ENCODE results near the gene ATG16L2.

ATG16L2 gene

DNA sequence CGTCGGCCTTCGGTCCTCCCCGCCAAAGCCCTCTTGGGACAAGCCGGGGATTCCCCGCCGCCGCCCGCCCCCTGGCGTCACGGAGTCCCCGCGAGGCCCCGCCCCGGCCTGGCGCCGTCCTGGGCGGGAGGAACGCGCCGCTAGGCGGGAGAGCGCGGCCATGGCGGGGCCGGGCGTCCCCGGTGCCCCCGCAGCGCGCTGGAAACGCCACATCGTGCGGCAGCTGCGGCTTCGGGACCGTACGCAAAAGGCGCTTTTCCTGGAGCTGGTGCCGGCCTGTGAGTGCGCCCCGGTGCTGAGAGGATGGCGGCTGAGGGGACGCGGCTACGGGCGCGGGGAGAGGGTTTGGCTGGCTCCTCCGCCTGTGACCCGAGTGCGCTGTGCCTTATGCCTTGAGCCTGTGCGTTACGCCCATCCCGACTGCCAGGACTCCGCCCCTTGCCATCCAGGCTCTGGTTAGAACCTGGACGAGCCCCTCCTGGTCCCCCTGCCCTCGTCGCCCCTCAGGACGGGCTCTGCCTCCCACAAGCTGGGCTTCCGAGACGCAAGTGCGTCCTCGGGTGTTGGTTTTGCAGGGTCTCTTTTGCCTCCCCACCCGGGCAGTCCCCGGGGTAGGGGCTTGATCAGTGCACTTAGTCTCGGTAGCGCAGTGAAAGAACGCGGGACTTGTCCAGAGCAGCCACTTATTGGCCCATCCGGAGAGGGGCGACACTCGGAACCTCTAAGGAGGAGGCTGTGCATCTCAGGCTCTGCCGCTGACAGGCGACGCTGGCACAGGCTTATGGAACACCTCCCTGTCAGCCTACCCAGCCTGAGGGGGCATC lies at the start of gene ATG16L2:
TSS of gene ATG16L2 (plus strand) at position 126 of the 824 bp plus-strand sequence. CDS start at position 161, 35 bp downstream.
- peak in 46 of 56 donors; percentile 64 to 97 (median 89) for DNase-seq

GRCh38 chr11:72764503-72764902 lies 49.7 kb upstream of the ATG16L2 start:
- DNase-seq = no peak

GRCh38 chr11:72766152-72766902 lies 47.9 kb upstream of the ATG16L2 start:
- DNase-seq = no peak

GRCh38 chr11:72767203-72768062 lies 46.8 kb upstream of the ATG16L2 start:
- no peak for DNase-seq

GRCh38 chr11:72768581-72768980 lies 45.6 kb upstream of the ATG16L2 start:
- no peak for DNase-seq

DNA sequence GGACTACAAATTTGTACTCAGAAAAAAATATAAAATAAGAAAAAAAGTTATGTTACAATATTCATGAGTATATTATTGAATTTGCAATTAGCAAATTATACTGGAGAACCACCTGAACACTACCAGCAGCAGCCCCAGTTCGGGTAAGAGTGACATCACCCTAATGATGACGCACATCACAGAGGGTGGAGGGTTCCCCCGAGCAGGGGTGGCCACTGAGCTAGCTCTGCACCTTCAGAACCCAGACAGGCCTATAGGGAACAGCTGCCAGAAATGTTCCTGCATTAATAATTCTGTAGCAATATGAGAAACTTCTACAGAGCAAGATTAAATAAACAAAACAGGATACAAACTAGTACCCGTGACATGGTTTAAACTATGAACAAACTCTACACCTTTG lies 44.5 kb upstream of the ATG16L2 start:
- no peak for DNase-seq

- no peak for DNase-seq
Measured at GRCh38 chr11:72770799-72771198, 43.4 kb upstream of the ATG16L2 start.

GRCh38 chr11:72771507-72771906 lies 42.7 kb upstream of the ATG16L2 start:
- DNase-seq = peak in 1 of 56 donors; percentile 26

- no peak for DNase-seq
Measured at GRCh38 chr11:72772059-72772458, 42.2 kb upstream of the ATG16L2 start.

DNA sequence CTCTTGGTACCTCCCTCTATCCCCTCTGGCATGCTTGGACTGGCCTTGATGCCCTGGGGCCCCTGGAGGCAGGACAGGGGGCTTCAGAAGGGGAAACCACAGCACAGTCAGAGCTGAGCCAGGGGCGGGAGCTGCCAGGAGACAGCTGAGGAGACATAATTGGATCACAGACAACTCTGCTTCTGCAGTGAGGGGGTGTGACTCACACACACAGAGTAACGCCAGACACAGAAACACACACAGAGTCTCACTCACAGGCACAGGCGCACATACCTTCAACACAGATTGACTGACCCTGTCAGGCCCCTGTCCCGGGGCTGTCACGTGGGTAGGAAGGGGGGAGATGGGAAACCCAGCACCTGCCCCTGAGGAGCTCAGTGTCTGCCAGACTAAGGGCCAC lies 40.9 kb upstream of the ATG16L2 start:
- peak in 35 of 56 donors; percentile 17 to 77 (median 51) for DNase-seq

DNA sequence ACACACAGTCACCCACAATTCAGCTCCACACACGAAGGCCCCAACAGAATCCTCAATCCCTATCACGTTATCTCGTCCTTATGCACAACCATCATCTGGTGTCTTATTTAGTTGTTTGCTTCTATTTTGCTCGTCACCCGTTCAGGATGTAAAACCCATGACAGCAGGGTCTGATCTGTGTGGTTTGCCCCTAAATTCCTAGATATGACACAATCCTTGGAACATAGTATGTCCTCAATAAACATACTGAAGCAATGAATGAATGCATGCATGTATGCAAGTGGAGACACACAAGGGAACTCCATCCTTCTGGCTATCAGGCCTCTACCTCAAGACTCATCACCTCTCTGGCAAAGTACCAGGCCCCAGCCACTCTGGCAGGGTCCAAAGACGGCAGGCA lies 40.5 kb upstream of the ATG16L2 start:
- DNase-seq = no peak

DNA sequence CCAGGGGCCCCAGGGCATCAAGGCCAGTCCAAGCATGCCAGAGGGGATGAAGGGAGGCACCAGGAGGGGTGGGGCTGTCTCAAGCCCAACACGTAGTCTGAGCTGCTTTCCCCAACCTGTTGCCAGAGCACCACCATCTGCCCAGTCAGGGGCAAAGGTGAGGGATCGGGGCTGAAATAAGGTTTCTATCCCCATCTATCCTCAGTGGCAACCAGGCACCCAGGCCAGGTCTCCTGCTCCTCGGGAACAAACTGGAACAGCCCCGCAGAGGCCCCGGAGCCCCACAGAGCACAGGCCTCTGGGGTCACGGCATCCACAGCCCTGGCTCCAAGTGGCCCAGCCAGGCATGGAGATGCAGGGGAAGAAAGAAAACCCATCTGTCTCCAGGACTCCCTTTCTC lies 39.7 kb upstream of the ATG16L2 start:
- DNase-seq = no peak

GRCh38 chr11:72775288-72776110 lies 38.7 kb upstream of the ATG16L2 start:
- no peak for DNase-seq

GRCh38 chr11:72776117-72776843 lies 37.9 kb upstream of the ATG16L2 start:
- no peak for DNase-seq

DNA sequence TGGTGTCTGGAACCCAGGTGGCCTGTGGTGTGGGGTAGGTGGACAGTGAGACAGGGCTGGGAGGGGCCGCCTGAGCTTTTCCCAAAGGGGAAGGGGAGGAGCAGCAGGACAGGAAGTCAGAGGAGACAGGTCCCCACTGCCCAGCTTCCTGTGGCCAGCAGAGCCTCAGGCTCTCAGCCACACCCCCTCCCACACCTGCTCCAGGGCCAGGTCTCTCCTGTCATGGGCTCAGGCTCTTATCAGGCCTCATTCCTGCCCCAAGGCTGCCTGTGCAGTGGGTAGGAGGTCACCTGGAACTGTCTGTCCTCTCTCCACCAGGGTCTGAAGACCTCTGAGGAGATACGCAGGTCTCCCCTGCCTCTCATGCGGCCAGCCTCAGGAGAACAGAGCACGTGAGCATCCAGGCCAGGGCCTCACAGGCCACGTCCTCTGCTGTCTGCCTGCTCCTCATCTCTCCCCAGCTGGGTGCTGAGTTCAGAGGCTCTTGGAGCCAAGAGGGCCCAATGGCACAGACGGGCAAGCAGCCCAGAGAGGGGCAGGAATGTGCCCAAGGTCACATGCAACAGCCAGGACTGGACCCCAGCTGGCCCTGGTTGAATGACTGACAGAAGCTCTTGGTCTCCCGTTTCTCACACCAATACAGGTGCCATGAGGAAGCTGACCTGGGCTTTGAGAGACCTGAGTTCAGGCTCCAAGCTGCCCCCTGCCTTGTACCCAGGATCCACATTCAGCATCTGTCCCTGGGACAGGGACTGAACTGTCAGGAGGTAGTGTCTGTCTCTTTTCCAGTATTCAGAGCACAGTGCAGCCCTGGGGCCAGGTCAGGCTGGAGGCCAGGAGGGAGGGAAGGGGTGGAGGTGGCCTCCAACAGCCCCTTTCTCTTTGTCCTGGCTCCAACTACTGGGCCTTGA lies 37.1 kb upstream of the ATG16L2 start:
- peak in 46 of 56 donors; percentile 22 to 83 (median 68) for DNase-seq

- DNase-seq = peak in 5 of 56 donors; percentile 27 to 41 (median 39)
Measured at GRCh38 chr11:72777755-72778278, 36.4 kb upstream of the ATG16L2 start.

GRCh38 chr11:72778535-72779494 lies 35.4 kb upstream of the ATG16L2 start:
- no peak for DNase-seq

Data from nucleus accumbens (tissue), 56 donors.